Transverse colon (tissue), 4 donors: ENCODE results near the gene BRI3BP. TPM values are rescaled to one million over a fixed set of nuclear protein-coding genes. Genes with fewer than 3 reads are reported as not detected.
"Not testable (repeated sequence)": the region's sequence is repeated elsewhere in the genome, so short reads cannot be mapped to it uniquely, and the experiment has no call there.

Experiments used
- DNase-seq: peaks from one replicate; pipeline ENCODE4 v3.0.0-alpha.2; 2019
- H3K27ac ChIP-seq, 4 donors: fragments of 200-600 bp; sonication (generic); 2 replicates each; pipeline ENCODE4 v1.5.1; 2016 to 2018; ENCODE audit warnings: inconsistent platforms in 4 of 4
- H3K27me3 ChIP-seq: fragments of 200-600 bp; sonication (generic); 2 replicates; pipeline ENCODE4 v1.5.1; 2017; ENCODE audit warnings: inconsistent platforms
- H3K36me3 ChIP-seq, 4 donors: fragments of 200-600 bp; sonication (generic); 2 replicates each; pipeline ENCODE4 v1.5.1; 2017 to 2019; ENCODE audit warnings: inconsistent platforms in 4 of 4
- H3K4me1 ChIP-seq, 4 donors: fragments of 200-600 bp; sonication (generic); 2 replicates each; pipeline ENCODE4 v1.5.1; 2017 to 2020; ENCODE audit warnings: inconsistent platforms in 4 of 4
- H3K4me3 ChIP-seq, 4 donors: fragments of 200-600 bp; sonication (generic); 1 replicate in 1 of 4; 2 replicates in 3 of 4; pipeline versions ENCODE4 v1.5.1 to v1.6.1; 2017 to 2019; ENCODE audit warnings: inconsistent platforms in 4 of 4
- H3K9me3 ChIP-seq, 2 donors: fragments of 200-600 bp; sonication (generic); 2 replicates each; pipeline ENCODE4 v1.5.1; 2017 to 2019; ENCODE audit warnings: inconsistent platforms in 2 of 2
- CTCF ChIP-seq, 5 experiments: fragments of 200-600 bp in 3 of 5; fragments of 450-650 bp in 2 of 5; sonication (generic) in 3 of 5; IDR thresholded peaks; 1 replicate in 2 of 5; 2 replicates in 3 of 5; pipeline ENCODE4 v1.5.1; 2016 to 2017; ENCODE audit warnings: antibody characterized with exemption in 5 of 5, inconsistent platforms in 3 of 5, mild to moderate bottlenecking in 2 of 5, moderate library complexity in 1 of 5
- EP300 ChIP-seq: sonication (generic); formaldehyde crosslinking; IDR thresholded peaks from one replicate; pipeline ENCODE4 v1.6.1; 2017; ENCODE audit warnings: antibody characterized with exemption, low read depth
- POLR2A ChIP-seq: fragments of 450-650 bp; IDR thresholded peaks from one replicate; pipeline ENCODE4 v1.6.1; 2016; ENCODE audit warnings: antibody characterized with exemption, mild to moderate bottlenecking, moderate library complexity
- POLR2AphosphoS5 ChIP-seq, 3 donors: sonication (generic); formaldehyde crosslinking; IDR thresholded peaks; one replicate each; pipeline ENCODE4 v1.6.1; 2016; ENCODE audit warnings: antibody characterized with exemption in 3 of 3
- WGBS, 2 donors: methylation state at CpG; one replicate each; pipeline ENCODE4 v1.1.5; 2018; ENCODE audit warnings: low coverage in 1 of 2; 5-methylcytosine and 5-hydroxymethylcytosine counted together
- in situ Hi-C, 4 donors: fragments of 200-750 bp; cut with MboI; loops; one replicate each; pipeline versions ENCODE4 v1.15.0 to v1.15.1; 2017; ENCODE audit warnings: low sequenced_read_pairs in 3 of 4, low pct_ligation_motif_present in 1 of 4, low pct_unique_long_range_greater_than_20kb in 1 of 4
- intact Hi-C: fragments of 100-400 bp; cut with DNase I; formaldehyde crosslinking; loops from one replicate; pipeline ENCODE4 v1.15.1; 2023; ENCODE audit warnings: low total_unique reads
- total RNA-seq, 4 donors: library from RNA; depleted of rRNA; stranded (reverse); fragments of >200 nt; gene quantifications; one replicate each; pipeline ENCODE4 v1.1.0, GENCODE V29; 2016

BRI3BP gene
- total RNA-seq, 4 donors from 2014 or later = 14.2 to 38.5 (median 23.1) TPM

- TF ChIP-seq POLR2A (no peak), CTCF (IDR thresholded peaks at IDR 0.05) (no peak), EP300 (no peak), POLR2AphosphoS5 (IDR thresholded peaks at IDR 0.05) (no peak)
- intact Hi-C loops (no loop called here), in situ Hi-C loops (no loop called here)
- Histone ChIP-seq H3K36me3 (no peaks in the 10 kb centered on the region), H3K27ac (no peak overlapping the region), H3K9me3 (no peaks in the 10 kb centered on the region), H3K4me3 (no peak overlapping the region), H3K27me3 (no peaks in the 10 kb centered on the region), H3K4me1 (peaks cover 0 to 12% (median 10%) of the 10 kb centered on the region in 4 donors)
- DNase-seq = no peak
- 95% methylated on average over 11 of the region's 11 CpGs; no CpG with 5 or more reads in 1 of the 2 donors for WGBS, 2 donors
Observed at GRCh38 chr12:125070661-125071390, 77.4 kb downstream of the BRI3BP start.

- intact Hi-C loops = no loop called here
- WGBS, 2 donors = 89 to 92% methylated on average over 9 to 12 of the region's 12 CpGs
Observed at GRCh38 chr12:125071456-125071855, 78.0 kb downstream of the BRI3BP start.

GRCh38 chr12:125072496-125072895 is 79.1 kb downstream of the BRI3BP start:
- Histone ChIP-seq H3K36me3 (peaks cover 0 to 2% (median under 1%) of the 10 kb centered on the region in 4 donors), H3K27ac (no peak overlapping the region), H3K27me3 (no peaks in the 10 kb centered on the region), H3K4me1 (no peaks in the 10 kb centered on the region), H3K4me3 (no peak overlapping the region), H3K9me3 (no peaks in the 10 kb centered on the region)
- 96% methylated on average over 2 of the region's 2 CpGs; no CpG with 5 or more reads in 1 of the 2 donors for WGBS, 2 donors
- intact Hi-C loops (no loop called here), in situ Hi-C loops (no loop called here)
- DNase-seq = no peak
- no peak for TF ChIP-seq CTCF (IDR thresholded peaks at IDR 0.05)
- no peak for TF ChIP-seq EP300
- no peak for TF ChIP-seq POLR2A
- TF ChIP-seq POLR2AphosphoS5 (IDR thresholded peaks at IDR 0.05) = no peak

More at GRCh38 chr12:125071456-125071855, 78.0 kb downstream of the BRI3BP start:
- TF ChIP-seq POLR2A (no peak), CTCF (IDR thresholded peaks at IDR 0.05) (no peak), EP300 (no peak), POLR2AphosphoS5 (IDR thresholded peaks at IDR 0.05) (no peak)
- no peak for DNase-seq
- Histone ChIP-seq H3K9me3 (no peaks in the 10 kb centered on the region), H3K36me3 (no peaks in the 10 kb centered on the region), H3K4me3 (no peak overlapping the region), H3K27ac (no peak overlapping the region), H3K4me1 (peaks cover 0 to 6% (median 5%) of the 10 kb centered on the region in 4 donors), H3K27me3 (no peaks in the 10 kb centered on the region)
- in situ Hi-C loops = no loop called here

- intact Hi-C loops, H3K9me3 ChIP-seq, H3K4me3 ChIP-seq, H3K27me3 ChIP-seq, DNase-seq, H3K27ac ChIP-seq, H3K4me1 ChIP-seq, in situ Hi-C loops, H3K36me3 ChIP-seq: not testable (repeated sequence)
- WGBS, 2 donors = 82 to 100% methylated on average over 1 to 2 of the region's 2 CpGs
Observed at GRCh38 chr12:125074294-125074693, 80.8 kb downstream of the BRI3BP start.
